T-helper 2 cell treated with Interferon-gamma antibody and Interleukin-4, amounts not matched to agents 100 ng/mL and 5 ng/mL, for 36 hours (primary cell): Measurements from ENCODE around the gene BMP2K. TPM values are rescaled to one million over a fixed set of nuclear protein-coding genes. Genes with fewer than 3 reads are reported as not detected.

Experiments
- intact Hi-C: fragments of 100-400 bp; cut with micrococcal nuclease; formaldehyde crosslinking; loops from one replicate; pipeline ENCODE4 v1.15.1; 2023
- total RNA-seq: library from RNA; stranded (reverse); gene quantifications from 2 replicates; pipeline ENCODE4 v1.2.3, GENCODE V29; 2022

BMP2K gene
- total RNA-seq, 1 donor from 2014 or later = 17.6 TPM

- intact Hi-C loops = no loop called here
These were observed 12.3 kb upstream of the BMP2K start for GRCh38 chr4:78763763-78764387.

GRCh38 chr4:78764498-78764961 lies 11.6 kb upstream of the BMP2K start:
- intact Hi-C loops = no loop called here

GRCh38 chr4:78765432-78766006 lies 10.6 kb upstream of the BMP2K start:
- intact Hi-C loops = no loop called here

- intact Hi-C loops = no loop called here
These were observed 10.1 kb upstream of the BMP2K start for GRCh38 chr4:78766026-78766425.

GRCh38 chr4:78766650-78767049 lies 9.5 kb upstream of the BMP2K start:
- intact Hi-C loops = no loop called here

- intact Hi-C loops = no loop called here
These were observed 8.8 kb upstream of the BMP2K start for GRCh38 chr4:78767350-78767749.

- intact Hi-C loops = no loop called here
These were observed 7.5 kb upstream of the BMP2K start for GRCh38 chr4:78768452-78769180.

- intact Hi-C loops = loop anchor here (10.0 kb wide), 1 partner anchor 1695 kb away; the partner anchor contains the start of gene CCNI
These were observed 6.0 kb upstream of the BMP2K start for GRCh38 chr4:78770091-78770642.

- intact Hi-C loops = loop anchor here (10.0 kb wide), 1 partner anchor 1698 kb away; the partner anchor contains the start of gene CCNI
These were observed 3.5 kb upstream of the BMP2K start for GRCh38 chr4:78772526-78773091.

- intact Hi-C loops = loop anchor here (2.0 to 10.0 kb wide), 2 partner anchors 54 to 1700 kb away; partner anchors contain the start of gene CCNI
These were observed 1.7 kb upstream of the BMP2K start for GRCh38 chr4:78774417-78774816.

GRCh38 chr4:78775303-78776078 lies 659 bp upstream of the BMP2K start:
- intact Hi-C loops = loop anchor here (1.0 to 10.0 kb wide), 9 partner anchors 55 to 1701 kb away; partner anchors contain the start of genes ANTXR2, CCNI, MRPL1 and PAQR3

- intact Hi-C loops = loop anchor here (1.0 to 10.0 kb wide), 8 partner anchors 88 to 1702 kb away; partner anchors contain the start of genes ANTXR2, CCNI, MRPL1 and PAQR3
These were observed 802 bp downstream of the BMP2K start for GRCh38 chr4:78776729-78777575.

GRCh38 chr4:78777576-78777940 lies 1.4 kb downstream of the BMP2K start:
- intact Hi-C loops = loop anchor here (1.0 to 10.0 kb wide), 7 partner anchors 87 to 1703 kb away; partner anchors contain the start of genes ANTXR2, CCNI, MRPL1 and PAQR3

- intact Hi-C loops = loop anchor here (5.0 to 10.0 kb wide), 4 partner anchors 136 to 1704 kb away; partner anchors contain the start of genes ANTXR2, CCNI and MRPL1
These were observed 2.4 kb downstream of the BMP2K start for GRCh38 chr4:78778530-78778929.

GRCh38 chr4:78779280-78779679 lies 3.1 kb downstream of the BMP2K start:
- intact Hi-C loops = loop anchor here (5.0 to 10.0 kb wide), 4 partner anchors 137 to 1704 kb away; partner anchors contain the start of genes ANTXR2, CCNI and MRPL1

- intact Hi-C loops = no loop called here
These were observed 3.9 kb downstream of the BMP2K start for GRCh38 chr4:78780093-78780492.

- intact Hi-C loops = no loop called here
These were observed 5.0 kb downstream of the BMP2K start for GRCh38 chr4:78781139-78781538.

GRCh38 chr4:78781924-78782323 lies 5.8 kb downstream of the BMP2K start:
- intact Hi-C loops = no loop called here

- intact Hi-C loops = no loop called here
These were observed 8.2 kb downstream of the BMP2K start for GRCh38 chr4:78784236-78784865.
